Measurements from ENCODE around the gene SH3BP5.

The SH3BP5 gene

DNA sequence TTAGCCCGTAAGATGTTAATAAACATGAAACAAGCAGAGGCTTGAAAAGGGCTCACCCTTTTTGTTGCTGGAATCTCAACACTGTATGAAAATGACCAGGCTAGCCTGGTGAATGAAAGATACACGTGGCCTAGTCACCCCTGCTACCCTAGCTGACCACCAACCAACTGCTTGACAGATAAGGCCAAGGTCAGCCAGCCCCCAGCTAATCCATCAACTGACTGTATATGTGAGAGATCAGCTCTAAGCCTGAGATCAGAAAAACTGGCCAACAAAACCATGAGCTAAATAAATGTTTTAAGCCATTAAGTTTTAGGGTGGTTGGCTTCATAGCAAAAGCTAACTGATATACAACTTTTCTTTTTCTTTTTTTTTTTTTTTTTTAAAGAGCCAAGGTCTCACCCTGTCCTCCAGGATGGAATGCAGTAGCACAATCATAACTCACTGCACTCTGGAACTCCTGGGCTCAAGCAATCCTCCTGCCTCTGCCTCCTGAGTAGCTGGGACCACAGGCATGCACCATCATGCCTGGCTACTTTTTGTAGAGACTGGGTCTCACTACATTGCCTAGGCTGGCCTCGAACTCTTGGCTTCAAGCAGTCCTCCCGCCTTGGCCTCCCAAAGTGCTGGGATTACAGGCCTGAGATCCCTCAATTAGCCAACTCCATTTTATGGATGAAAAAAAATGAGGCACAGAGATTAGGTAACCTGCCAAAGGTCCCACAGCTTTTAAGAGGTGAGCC lies 34.6 kb downstream of the SH3BP5 start:
- TF ChIP-seq CTCF (IDR thresholded peaks at IDR 0.05; ENCODE audit: control insufficient read depth, insufficient read depth, low read depth, low read length, missing control alignments) = no peak
- H3K4me3 ChIP-seq (ENCODE audit: control insufficient read depth, low read depth, low read length) = no peak overlapping the region
- no peak for DNase-seq (ENCODE audit: low read depth)

DNA sequence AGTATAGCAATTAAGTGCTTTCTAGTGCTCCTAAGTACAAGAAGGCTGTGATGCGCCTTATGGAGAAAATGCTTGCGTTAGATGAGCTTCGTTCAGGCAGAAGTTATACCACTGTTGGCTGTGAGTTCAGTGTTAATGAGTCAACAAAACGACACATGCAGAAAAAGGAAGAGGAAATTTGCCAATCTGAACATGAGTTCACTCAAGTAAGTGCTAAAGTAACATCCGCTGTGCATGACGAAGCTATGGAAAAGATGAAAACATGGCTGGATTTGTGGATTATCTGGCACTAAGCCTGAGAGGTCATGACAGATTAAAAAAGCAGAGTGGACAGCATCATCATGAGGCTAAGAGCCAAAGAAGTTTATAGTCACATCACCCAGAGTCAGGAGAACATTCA lies 36.9 kb downstream of the SH3BP5 start:
- TF ChIP-seq CTCF (IDR thresholded peaks at IDR 0.05; ENCODE audit: control insufficient read depth, insufficient read depth, low read depth, low read length, missing control alignments) = no peak
- no peak for DNase-seq (ENCODE audit: low read depth)
- no peak overlapping the region for H3K4me3 ChIP-seq (ENCODE audit: control insufficient read depth, low read depth, low read length)

DNA sequence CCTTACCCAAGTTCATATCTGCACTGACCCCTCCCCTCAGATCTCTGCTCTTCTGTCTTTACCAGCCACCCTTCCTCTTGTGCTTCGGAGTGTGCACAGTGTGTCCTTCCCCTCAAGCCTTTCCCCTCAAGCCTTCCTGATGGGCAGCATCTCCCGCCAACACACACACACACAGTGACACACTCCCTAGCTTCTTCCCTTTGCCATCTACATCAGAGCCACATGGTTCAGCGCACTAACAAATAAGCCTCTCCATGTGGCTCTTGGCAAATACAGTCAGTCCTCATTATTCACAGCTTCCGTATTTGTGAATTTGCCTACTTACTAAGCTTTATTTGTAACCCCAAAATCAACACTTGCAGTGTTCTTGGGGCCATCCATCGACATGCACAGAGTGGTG lies 37.5 kb downstream of the SH3BP5 start:
- H3K4me3 ChIP-seq (ENCODE audit: control insufficient read depth, low read depth, low read length) = no peak overlapping the region
- no peak for DNase-seq (ENCODE audit: low read depth)
- TF ChIP-seq CTCF (IDR thresholded peaks at IDR 0.05; ENCODE audit: control insufficient read depth, insufficient read depth, low read depth, low read length, missing control alignments) = no peak

DNA sequence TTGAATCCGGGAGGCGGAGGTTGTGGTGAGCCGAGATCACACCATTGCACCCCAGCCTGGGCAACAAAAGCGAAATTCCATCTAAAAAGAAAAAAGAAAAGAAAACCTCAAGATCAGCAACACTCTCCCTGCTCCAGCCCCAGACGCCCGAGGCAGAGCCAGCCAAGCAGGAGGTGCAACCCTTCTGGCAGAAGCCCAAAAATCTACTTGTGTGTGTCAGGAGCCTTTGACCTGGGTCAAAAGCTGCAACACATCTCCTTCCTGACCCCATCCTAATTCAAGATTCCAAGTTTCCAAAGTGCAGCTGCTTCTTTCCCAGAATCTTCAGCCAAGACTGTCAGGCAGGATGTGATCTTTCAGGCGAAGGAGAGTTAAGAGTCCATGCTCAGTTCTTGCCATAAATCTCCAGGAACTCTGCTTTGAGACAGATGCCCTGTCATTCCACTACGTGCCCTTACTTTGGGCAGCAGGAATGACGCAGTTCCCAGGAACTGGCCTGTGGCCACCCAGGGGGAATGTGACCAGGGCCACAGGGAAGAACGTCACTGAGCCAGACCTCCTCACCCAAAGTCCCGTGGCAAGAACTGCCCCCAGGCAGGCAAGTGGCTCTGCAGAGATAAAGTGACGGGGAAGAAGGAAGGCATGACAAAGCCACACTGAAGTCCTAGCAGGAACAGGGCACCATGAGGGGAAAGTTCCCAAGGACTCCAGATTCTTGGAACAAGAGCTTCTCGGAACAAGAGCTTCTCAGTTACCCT lies 39.4 kb downstream of the SH3BP5 start:
- H3K4me3 ChIP-seq (ENCODE audit: control insufficient read depth, low read depth, low read length) = no peak overlapping the region
- DNase-seq (ENCODE audit: low read depth) = no peak
- TF ChIP-seq CTCF (IDR thresholded peaks at IDR 0.05; ENCODE audit: control insufficient read depth, insufficient read depth, low read depth, low read length, missing control alignments) = no peak

DNA sequence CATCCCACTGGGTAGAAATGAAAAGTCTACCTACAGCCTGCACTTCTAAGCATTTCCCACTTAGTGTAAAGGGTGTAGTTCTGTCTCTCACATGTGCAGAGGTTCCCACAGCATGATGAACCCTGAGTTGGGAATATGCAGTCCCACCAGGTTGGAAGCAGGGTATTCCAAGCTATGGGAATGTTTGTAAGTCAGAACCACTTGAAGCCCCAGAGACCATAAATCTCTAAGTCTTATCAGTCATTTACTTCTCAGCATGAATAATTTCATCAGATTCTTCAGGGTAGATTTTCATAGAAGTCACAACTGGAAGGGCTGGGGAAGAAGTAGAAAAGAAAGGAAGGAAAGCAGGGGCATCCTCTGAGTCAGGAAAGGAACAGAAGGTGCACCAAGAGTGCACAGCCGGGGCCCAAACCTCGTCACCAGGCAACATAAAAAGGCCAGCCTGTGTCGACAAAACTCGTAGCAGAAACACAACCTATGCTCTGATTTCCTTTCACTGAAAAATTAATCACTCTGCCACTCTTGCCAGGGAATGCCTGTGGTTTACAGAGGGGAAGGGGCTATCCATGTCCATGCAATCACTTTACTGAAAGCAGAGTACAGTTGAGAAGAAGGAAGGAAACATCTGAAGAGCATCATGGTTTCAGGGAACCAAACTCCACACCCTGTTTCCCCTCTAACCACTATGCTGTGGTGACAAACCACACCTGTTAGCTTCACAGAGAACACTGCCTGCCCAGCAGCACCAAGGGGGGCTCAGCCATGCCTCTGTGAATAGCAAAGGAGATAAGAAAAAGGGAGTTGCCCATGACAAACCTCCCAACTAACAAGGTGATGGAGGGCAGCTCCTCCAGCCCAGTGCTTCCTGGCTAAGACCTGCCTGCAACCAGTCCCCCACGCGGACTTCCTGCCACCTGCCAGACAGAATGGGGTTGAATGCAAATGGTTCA lies 40.5 kb downstream of the SH3BP5 start:
- H3K4me3 ChIP-seq (ENCODE audit: control insufficient read depth, low read depth, low read length) = no peak overlapping the region
- no peak for DNase-seq (ENCODE audit: low read depth)
- TF ChIP-seq CTCF (IDR thresholded peaks at IDR 0.05; ENCODE audit: control insufficient read depth, insufficient read depth, low read depth, low read length, missing control alignments) = no peak

GRCh38 chr3:15290736-15291135 lies 41.6 kb downstream of the SH3BP5 start:
- no peak for TF ChIP-seq CTCF (IDR thresholded peaks at IDR 0.05; ENCODE audit: control insufficient read depth, insufficient read depth, low read depth, low read length, missing control alignments)
- DNase-seq (ENCODE audit: low read depth) = no peak
- H3K4me3 ChIP-seq (ENCODE audit: control insufficient read depth, low read depth, low read length) = no peak overlapping the region
